Gastrocnemius medialis (tissue), 4 donors: Measurements from ENCODE around the gene PRKCA.

Source experiments
- CTCF ChIP-seq, 5 experiments: fragments of 450-650 bp in 3 of 5; fragments of 200-600 bp in 2 of 5; sonication (generic) in 2 of 5; IDR thresholded peaks in 4 of 5; conservative IDR thresholded peaks in 1 of 5; 1 replicate in 4 of 5; 2 replicates in 1 of 5; pipeline ENCODE4 v1.5.1; 2016 to 2019; ENCODE audit warnings: antibody characterized with exemption in 5 of 5, mild to moderate bottlenecking in 3 of 5, moderate library complexity in 3 of 5
- POLR2A ChIP-seq, 2 donors: fragments of 450-650 bp; IDR thresholded peaks; one replicate each; pipeline ENCODE4 v1.6.1; 2017; ENCODE audit warnings: antibody characterized with exemption in 2 of 2, mild to moderate bottlenecking in 2 of 2, moderate library complexity in 2 of 2

- TF ChIP-seq POLR2A (IDR thresholded peaks at IDR 0.05) (no peak), CTCF (IDR thresholded peaks at IDR 0.05 in 4 of 5, conservative IDR thresholded peaks at IDR 0.05 in 1 of 5) (no peak)
Measured at GRCh38 chr17:66508896-66509844, 206.8 kb downstream of the PRKCA start.
